ENCODE measurements around the gene SLC39A9.

Gene SLC39A9

DNA sequence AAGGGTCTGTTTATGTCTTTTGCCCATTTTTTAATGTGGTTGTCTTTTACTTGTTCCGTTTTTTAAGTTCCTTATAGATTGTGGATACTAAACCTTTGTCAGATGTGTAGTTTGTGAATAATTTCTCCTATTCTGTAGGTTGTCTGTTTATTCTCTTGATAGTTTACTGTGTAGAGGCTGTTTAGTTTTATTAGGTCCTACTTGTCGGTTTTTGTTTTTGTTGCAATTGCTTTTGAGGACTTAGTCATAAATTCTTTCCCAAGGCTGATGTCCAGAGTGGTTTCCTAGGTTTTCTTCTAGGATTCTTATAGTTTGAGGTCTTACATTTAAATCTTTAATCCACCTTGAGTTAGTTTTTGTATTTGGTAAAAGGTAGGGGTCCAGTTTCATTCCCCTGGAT, 33.9 kb downstream of the SLC39A9 start:
- TF ChIP-seq, protein P1, sequence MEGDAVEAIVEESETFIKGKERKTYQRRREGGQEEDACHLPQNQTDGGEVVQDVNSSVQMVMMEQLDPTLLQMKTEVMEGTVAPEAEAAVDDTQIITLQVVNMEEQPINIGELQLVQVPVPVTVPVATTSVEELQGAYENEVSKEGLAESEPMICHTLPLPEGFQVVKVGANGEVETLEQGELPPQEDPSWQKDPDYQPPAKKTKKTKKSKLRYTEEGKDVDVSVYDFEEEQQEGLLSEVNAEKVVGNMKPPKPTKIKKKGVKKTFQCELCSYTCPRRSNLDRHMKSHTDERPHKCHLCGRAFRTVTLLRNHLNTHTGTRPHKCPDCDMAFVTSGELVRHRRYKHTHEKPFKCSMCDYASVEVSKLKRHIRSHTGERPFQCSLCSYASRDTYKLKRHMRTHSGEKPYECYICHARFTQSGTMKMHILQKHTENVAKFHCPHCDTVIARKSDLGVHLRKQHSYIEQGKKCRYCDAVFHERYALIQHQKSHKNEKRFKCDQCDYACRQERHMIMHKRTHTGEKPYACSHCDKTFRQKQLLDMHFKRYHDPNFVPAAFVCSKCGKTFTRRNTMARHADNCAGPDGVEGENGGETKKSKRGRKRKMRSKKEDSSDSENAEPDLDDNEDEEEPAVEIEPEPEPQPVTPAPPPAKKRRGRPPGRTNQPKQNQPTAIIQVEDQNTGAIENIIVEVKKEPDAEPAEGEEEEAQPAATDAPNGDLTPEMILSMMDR (IDR thresholded peaks at IDR 0.05; ENCODE audit: borderline replicate concordance, insufficient read depth, low read depth, low read length), result no peak

DNA sequence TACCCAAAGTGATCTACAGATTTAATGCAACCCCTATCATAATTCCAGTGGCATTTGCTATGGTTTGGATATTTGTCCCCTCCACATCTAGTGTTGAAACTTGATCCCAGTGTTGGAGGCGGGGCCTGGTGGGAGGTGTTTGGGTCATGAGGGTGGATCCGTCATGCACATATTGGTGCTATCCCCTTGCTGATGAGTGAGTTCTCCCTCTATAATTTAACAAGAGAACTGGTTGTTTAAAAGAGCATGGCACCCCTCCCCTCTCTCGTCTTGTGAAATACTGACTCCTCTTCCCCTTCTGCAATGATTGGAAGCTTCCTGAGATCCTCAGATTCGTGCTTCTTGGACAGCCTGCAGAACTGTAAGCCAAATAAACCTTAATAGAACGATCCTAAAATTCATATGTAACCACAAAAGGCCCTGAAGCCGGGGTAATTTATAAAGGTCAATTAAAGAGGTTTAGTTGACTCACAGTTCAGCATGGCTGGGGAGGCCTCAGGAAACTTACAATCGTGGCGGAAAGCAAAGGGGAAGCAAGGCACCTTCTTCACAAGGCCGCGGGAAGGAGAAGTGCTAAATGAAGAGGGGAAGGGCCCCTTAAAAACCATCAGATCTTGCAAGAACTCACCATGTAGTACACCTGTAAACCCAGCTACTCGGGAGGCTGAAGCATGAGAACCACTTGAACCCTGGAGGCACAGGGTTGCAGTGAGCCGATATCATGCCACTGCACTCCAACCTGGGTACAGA, 41.2 kb downstream of the SLC39A9 start:
- TF ChIP-seq, protein P1 (IDR thresholded peaks at IDR 0.05; ENCODE audit: borderline replicate concordance, insufficient read depth, low read depth, low read length), result no peak
- no peak overlapping the region for H3K4me3 ChIP-seq (ENCODE audit: low read depth, low read length)

More for the DNA sequence above, 33.9 kb downstream of the SLC39A9 start:
- H3K4me3 ChIP-seq (ENCODE audit: low read depth, low read length), result no peak overlapping the region

DNA sequence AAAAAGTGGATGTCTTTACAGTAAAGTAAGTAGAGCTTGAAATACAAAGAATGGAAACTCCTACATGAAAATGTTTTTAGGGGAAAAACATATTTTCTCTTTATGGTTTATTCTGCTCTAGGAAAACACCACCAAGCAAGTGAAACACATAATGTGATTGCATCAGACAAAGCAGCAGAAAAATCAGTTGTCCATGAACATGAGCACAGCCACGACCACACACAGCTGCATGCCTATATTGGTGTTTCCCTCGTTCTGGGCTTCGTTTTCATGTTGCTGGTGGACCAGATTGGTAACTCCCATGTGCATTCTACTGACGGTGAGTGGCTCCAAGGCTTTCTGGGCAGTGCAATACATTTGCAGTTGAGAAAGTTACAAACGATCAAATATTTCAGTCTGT, 43.5 kb downstream of the SLC39A9 start:
- TF ChIP-seq, protein P1 (IDR thresholded peaks at IDR 0.05; ENCODE audit: borderline replicate concordance, insufficient read depth, low read depth, low read length), result no peak
- no peak overlapping the region for H3K4me3 ChIP-seq (ENCODE audit: low read depth, low read length)

DNA sequence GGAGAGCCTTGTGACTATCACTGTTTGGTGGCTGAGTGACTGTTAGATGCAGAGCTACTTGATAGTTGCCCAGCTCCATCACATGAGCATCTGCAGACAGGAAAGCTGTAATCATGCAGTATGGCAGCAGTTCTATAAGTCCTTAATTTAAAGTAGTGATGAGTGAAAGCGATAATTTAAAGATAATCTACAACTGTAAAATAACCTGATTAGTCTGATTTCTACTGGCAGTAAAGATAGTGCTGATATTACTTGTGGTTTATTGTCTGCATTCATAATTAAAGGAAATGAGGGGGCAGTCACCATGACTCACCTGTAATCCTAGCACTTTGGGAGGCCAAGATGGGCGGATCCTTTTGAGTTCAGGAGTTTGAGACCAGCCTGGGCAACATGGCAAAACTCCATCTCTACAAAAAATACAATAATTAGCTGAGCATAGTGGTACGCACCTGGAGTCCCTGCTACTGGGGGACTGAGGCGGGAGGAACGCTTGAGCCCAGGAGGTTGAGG, 44.9 kb downstream of the SLC39A9 start:
- H3K4me3 ChIP-seq (ENCODE audit: low read depth, low read length), result no peak overlapping the region
- TF ChIP-seq, protein P1 (IDR thresholded peaks at IDR 0.05; ENCODE audit: borderline replicate concordance, insufficient read depth, low read depth, low read length), result no peak

DNA sequence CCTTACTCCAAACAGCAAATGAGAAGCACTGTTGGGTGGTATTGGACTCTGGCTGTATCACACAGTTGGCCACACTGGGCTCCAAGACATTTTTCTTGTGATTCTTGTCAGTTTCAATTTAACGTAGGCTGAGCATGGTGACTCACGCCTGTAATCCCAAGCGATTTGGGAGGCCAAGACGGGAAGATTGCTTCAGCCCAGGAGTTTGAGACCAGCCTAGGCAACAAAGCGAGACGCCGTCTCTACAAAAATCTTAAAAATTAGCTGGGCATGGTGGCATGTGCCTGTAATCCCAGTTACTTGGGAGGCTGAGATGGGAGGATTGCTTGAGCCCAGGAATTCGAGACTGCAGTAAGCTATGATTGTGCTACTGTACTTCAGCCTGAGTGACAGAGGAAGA, 50.7 kb downstream of the SLC39A9 start:
- TF ChIP-seq, protein P1 (IDR thresholded peaks at IDR 0.05; ENCODE audit: borderline replicate concordance, insufficient read depth, low read depth, low read length), result no peak
- no peak overlapping the region for H3K4me3 ChIP-seq (ENCODE audit: low read depth, low read length)

DNA sequence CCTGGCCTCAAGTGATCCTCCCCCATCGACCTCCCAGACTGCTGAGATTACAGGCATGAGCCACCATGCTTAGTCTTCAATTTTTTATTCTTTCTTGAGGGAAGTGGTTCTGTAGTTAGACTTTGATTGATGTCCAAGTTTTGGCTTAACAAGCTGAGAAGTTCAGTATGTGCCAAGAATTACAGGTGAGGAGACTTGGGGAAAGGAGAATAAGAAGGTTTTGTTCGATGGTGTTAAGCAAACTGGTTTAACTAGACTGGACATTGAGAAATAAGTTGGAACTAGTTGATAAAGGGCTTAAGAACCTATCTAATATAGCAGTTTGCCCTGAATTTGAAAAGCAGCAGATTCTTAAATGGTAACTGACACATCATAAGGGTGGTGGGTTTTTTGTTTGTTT, 53.4 kb downstream of the SLC39A9 start:
- TF ChIP-seq, protein P1 (IDR thresholded peaks at IDR 0.05; ENCODE audit: borderline replicate concordance, insufficient read depth, low read depth, low read length), result no peak
- H3K4me3 ChIP-seq (ENCODE audit: low read depth, low read length), result no peak overlapping the region

DNA sequence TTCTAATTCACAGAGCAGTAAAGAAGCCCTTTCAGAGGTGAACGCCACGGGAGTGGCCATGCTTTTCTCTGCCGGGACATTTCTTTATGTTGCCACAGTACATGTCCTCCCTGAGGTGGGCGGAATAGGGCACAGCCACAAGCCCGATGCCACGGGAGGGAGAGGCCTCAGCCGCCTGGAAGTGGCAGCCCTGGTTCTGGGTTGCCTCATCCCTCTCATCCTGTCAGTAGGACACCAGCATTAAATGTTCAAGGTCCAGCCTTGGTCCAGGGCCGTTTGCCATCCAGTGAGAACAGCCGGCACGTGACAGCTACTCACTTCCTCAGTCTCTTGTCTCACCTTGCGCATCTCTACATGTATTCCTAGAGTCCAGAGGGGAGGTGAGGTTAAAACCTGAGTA, 59.9 kb downstream of the SLC39A9 start:
- no peak overlapping the region for H3K4me3 ChIP-seq (ENCODE audit: low read depth, low read length)
- TF ChIP-seq, protein P1 (IDR thresholded peaks at IDR 0.05; ENCODE audit: borderline replicate concordance, insufficient read depth, low read depth, low read length), result no peak
